ENCODE measurements around the gene EGR4. TPM values are rescaled to one million over a fixed set of nuclear protein-coding genes. Genes with fewer than 3 reads are reported as not detected.
"Not testable (repeated sequence)": the region's sequence is repeated elsewhere in the genome, so short reads cannot be mapped to it uniquely, and the experiment has no call there.

Gene EGR4
- total and polyA plus RNA-seq, 5 donors from 2014 or later = 0.69 TPM; not detected in 4

GRCh38 chr2:73267008-73267407 is 26.3 kb downstream of the EGR4 start:
- H3K36me3 ChIP-seq (ENCODE audit: control insufficient read depth, insufficient read depth, low read length) = peaks cover 12% of the 10 kb centered on the region
- no peaks in the 10 kb centered on the region for H3K9me3 ChIP-seq (ENCODE audit: control insufficient read depth in 2 of 2, low read length in 2 of 2)
- peaks cover 8 to 31% (median 13%) of the 10 kb centered on the region in 4 donors for H3K4me1 Mint-ChIP-seq
- no peak overlapping the region for H3K4me3 Mint-ChIP-seq
- no peaks in the 10 kb centered on the region for H3K9me3 Mint-ChIP-seq
- H3K4me3 ChIP-seq (ENCODE audit: low read depth, low read length) = no peak overlapping the region
- peaks cover 13% of the 10 kb centered on the region for H3K4me1 ChIP-seq (ENCODE audit: control insufficient read depth, insufficient read depth, low read length, poor library complexity, severe bottlenecking)
- peaks cover 3% of the 10 kb centered on the region for H3K36me3 Mint-ChIP-seq
- no peak overlapping the region for H3K27ac ChIP-seq (ENCODE audit: insufficient read depth, low read length, poor library complexity, severe bottlenecking)
- no peaks in the 10 kb centered on the region for H3K27me3 Mint-ChIP-seq
- no peak for ATAC-seq (ENCODE audit: low read depth in 2 of 2)
- H3K27ac Mint-ChIP-seq = no peak overlapping the region
- DNase-seq = no peak
- H3K27me3 ChIP-seq (ENCODE audit: control insufficient read depth, insufficient read depth, low read length) = no peaks in the 10 kb centered on the region

GRCh38 chr2:73266061-73266901 is 27.1 kb downstream of the EGR4 start:
- H3K4me3 Mint-ChIP-seq = no peak overlapping the region
- H3K36me3 Mint-ChIP-seq = peaks cover 7% of the 10 kb centered on the region
- H3K4me1 Mint-ChIP-seq = peaks cover 8 to 31% (median 13%) of the 10 kb centered on the region in 4 donors
- no peaks in the 10 kb centered on the region for H3K9me3 Mint-ChIP-seq
- Histone ChIP-seq H3K4me1 (ENCODE audit: control insufficient read depth, insufficient read depth, low read length, poor library complexity, severe bottlenecking) (peaks cover 13% of the 10 kb centered on the region), H3K9me3 (ENCODE audit: control insufficient read depth in 2 of 2, low read length in 2 of 2) (no peaks in the 10 kb centered on the region), H3K4me3 (ENCODE audit: low read depth, low read length) (no peak overlapping the region), H3K27me3 (ENCODE audit: control insufficient read depth, insufficient read depth, low read length) (no peaks in the 10 kb centered on the region), H3K36me3 (ENCODE audit: control insufficient read depth, insufficient read depth, low read length) (peaks cover 12% of the 10 kb centered on the region), H3K27ac (ENCODE audit: insufficient read depth, low read length, poor library complexity, severe bottlenecking) (no peak overlapping the region)
- ATAC-seq (ENCODE audit: low read depth in 2 of 2) (no peak), DNase-seq (no peak)
- no peaks in the 10 kb centered on the region for H3K27me3 Mint-ChIP-seq
- H3K27ac Mint-ChIP-seq = peak overlapping the region in 1 of 3 donors; percentile 56

GRCh38 chr2:73265298-73266060 is 27.9 kb downstream of the EGR4 start:
- H3K27me3 Mint-ChIP-seq = no peaks in the 10 kb centered on the region
- peaks cover 7% of the 10 kb centered on the region for H3K36me3 Mint-ChIP-seq
- peaks cover 8 to 27% (median 13%) of the 10 kb centered on the region in 4 donors for H3K4me1 Mint-ChIP-seq
- H3K27me3 ChIP-seq (ENCODE audit: control insufficient read depth, insufficient read depth, low read length) = no peaks in the 10 kb centered on the region
- H3K27ac Mint-ChIP-seq = peak overlapping the region in 1 of 3 donors; percentile 56
- DNase-seq (no peak), ATAC-seq (ENCODE audit: low read depth in 2 of 2) (no peak)
- no peak overlapping the region for H3K4me3 ChIP-seq (ENCODE audit: low read depth, low read length)
- peaks cover 12% of the 10 kb centered on the region for H3K36me3 ChIP-seq (ENCODE audit: control insufficient read depth, insufficient read depth, low read length)
- no peaks in the 10 kb centered on the region for H3K9me3 Mint-ChIP-seq
- no peak overlapping the region for H3K27ac ChIP-seq (ENCODE audit: insufficient read depth, low read length, poor library complexity, severe bottlenecking)
- no peaks in the 10 kb centered on the region for H3K9me3 ChIP-seq (ENCODE audit: control insufficient read depth in 2 of 2, low read length in 2 of 2)
- H3K4me1 ChIP-seq (ENCODE audit: control insufficient read depth, insufficient read depth, low read length, poor library complexity, severe bottlenecking) = peaks cover 13% of the 10 kb centered on the region
- H3K4me3 Mint-ChIP-seq = peak overlapping the region in 1 of 4 donors; percentile 34

GRCh38 chr2:73264783-73265182 is 28.6 kb downstream of the EGR4 start:
- H3K36me3 Mint-ChIP-seq = peaks cover 7% of the 10 kb centered on the region
- no peaks in the 10 kb centered on the region for H3K9me3 Mint-ChIP-seq
- Histone ChIP-seq H3K4me1 (ENCODE audit: control insufficient read depth, insufficient read depth, low read length, poor library complexity, severe bottlenecking) (peaks cover 11% of the 10 kb centered on the region), H3K27ac (ENCODE audit: insufficient read depth, low read length, poor library complexity, severe bottlenecking) (no peak overlapping the region), H3K27me3 (ENCODE audit: control insufficient read depth, insufficient read depth, low read length) (no peaks in the 10 kb centered on the region), H3K4me3 (ENCODE audit: low read depth, low read length) (no peak overlapping the region), H3K36me3 (ENCODE audit: control insufficient read depth, insufficient read depth, low read length) (peaks cover 13% of the 10 kb centered on the region), H3K9me3 (ENCODE audit: control insufficient read depth in 2 of 2, low read length in 2 of 2) (no peaks in the 10 kb centered on the region)
- no peaks in the 10 kb centered on the region for H3K27me3 Mint-ChIP-seq
- no peak overlapping the region for H3K27ac Mint-ChIP-seq
- H3K4me1 Mint-ChIP-seq = peaks cover 8 to 24% (median 10%) of the 10 kb centered on the region in 4 donors
- ATAC-seq (ENCODE audit: low read depth in 2 of 2) (no peak), DNase-seq (no peak)
- H3K4me3 Mint-ChIP-seq = no peak overlapping the region

DNA sequence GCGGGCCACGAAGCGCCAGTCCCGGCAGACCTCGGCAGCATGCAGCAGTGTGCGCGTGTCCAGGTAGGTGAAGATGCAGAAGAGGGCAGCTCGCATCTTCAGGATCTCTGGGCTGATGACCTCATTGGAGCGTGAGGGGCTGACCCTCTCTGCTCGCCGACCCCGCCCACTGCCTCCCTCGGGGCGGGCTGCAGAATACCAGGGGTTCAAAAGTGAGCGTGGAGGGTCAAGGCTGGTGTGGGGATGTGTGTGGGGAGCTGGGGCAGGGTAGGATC is 29.1 kb downstream of the EGR4 start:
- peaks cover 15% of the 10 kb centered on the region for H3K36me3 ChIP-seq (ENCODE audit: control insufficient read depth, insufficient read depth, low read length)
- H3K36me3 Mint-ChIP-seq = peaks cover 7% of the 10 kb centered on the region
- DNase-seq = no peak

DNA sequence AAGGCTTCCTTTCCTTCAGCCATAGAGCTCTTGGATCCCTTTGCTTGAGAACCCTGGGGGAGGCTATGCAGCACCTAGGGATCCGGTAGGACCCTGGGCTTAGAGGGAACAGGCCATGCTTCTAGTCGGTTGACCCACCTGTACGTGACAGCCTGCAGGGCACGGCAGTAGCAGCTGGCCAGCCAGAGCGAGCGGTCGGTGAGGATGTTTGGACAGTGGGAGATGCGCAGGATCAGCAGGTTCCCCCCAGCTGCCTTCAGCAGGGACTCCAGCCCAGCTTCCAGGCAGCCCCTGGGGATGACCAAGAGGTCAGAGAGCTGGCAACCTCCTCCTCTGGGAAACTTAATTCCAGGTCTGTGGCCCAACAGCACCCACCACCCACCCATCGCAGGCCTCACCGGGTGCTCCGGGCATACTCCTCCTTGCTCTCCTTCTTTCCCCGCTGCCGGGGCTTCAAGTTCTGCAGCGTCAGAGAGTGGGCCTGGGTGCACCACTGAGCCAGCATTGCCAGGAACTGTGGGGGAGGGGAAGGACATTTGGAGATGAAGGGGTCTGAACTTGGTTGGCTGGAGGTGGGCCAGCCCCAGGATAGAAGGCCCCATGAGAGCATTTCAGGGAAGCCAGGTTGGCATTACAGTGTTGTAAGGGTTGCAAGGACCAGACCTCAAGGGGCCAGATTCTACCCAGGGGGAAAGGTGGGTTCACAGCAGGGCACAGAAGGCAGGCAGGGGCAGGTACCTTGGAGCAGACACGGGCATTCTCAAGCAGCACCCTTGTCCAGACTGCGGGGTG is 29.6 kb downstream of the EGR4 start:
- H3K9me3 Mint-ChIP-seq = no peaks in the 10 kb centered on the region
- H3K36me3 Mint-ChIP-seq = peaks cover 7% of the 10 kb centered on the region

More for the DNA sequence above, 29.1 kb downstream of the EGR4 start:
- Mint-ChIP-seq H3K27ac (no peak overlapping the region), H3K4me1 (peaks cover 7 to 23% (median 8%) of the 10 kb centered on the region in 4 donors), H3K4me3 (no peak overlapping the region), H3K9me3 (no peaks in the 10 kb centered on the region), H3K27me3 (no peaks in the 10 kb centered on the region)
- ATAC-seq (ENCODE audit: low read depth in 2 of 2) = no peak
- Histone ChIP-seq H3K27me3 (ENCODE audit: control insufficient read depth, insufficient read depth, low read length) (no peaks in the 10 kb centered on the region), H3K4me1 (ENCODE audit: control insufficient read depth, insufficient read depth, low read length, poor library complexity, severe bottlenecking) (peaks cover 7% of the 10 kb centered on the region), H3K4me3 (ENCODE audit: low read depth, low read length) (no peak overlapping the region), H3K9me3 (ENCODE audit: control insufficient read depth in 2 of 2, low read length in 2 of 2) (no peaks in the 10 kb centered on the region), H3K27ac (ENCODE audit: insufficient read depth, low read length, poor library complexity, severe bottlenecking) (no peak overlapping the region)

DNA sequence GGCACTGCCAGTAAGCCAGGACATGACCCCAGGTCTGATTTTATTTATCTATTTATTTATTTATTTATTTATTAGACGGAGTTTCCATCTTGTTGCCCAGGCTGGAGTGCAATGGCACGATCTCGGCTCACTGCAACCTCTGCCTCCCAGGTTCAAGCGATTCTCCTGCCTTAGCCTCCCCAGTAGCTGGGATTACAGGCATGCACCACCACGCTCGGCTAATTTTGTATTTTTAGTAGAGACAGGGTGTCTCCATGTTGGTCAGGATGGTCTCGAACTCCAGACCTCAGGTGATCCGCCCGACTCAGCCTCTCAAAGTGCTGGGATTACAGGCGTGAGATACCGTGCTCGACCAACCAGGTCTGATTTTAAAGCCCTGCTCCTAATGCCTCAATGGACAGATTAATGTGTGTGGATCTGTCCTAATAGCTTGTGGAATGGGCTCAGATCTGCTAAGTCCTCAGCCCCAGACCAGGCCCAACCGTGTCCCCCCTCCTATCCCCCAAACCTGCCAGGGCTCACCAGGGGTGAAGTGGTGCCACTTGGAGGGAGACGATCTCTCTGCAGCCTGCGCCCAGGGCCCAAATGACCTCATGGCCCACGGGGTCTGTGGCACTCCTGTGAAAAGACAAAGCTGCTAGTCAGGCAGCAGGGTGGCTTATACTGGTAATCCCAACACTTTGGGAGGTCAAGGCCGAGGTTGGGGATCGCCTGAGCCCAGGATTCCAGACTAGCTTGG is 30.5 kb downstream of the EGR4 start:
- not testable (repeated sequence) for H3K27me3 Mint-ChIP-seq; DNase-seq; ATAC-seq (ENCODE audit: low read depth in 2 of 2); H3K36me3 Mint-ChIP-seq; H3K4me1 ChIP-seq (ENCODE audit: control insufficient read depth, insufficient read depth, low read length, poor library complexity, severe bottlenecking); H3K9me3 ChIP-seq (ENCODE audit: control insufficient read depth in 2 of 2, low read length in 2 of 2); H3K27ac ChIP-seq (ENCODE audit: insufficient read depth, low read length, poor library complexity, severe bottlenecking); H3K9me3 Mint-ChIP-seq; H3K4me3 Mint-ChIP-seq; H3K27ac Mint-ChIP-seq; H3K4me3 ChIP-seq (ENCODE audit: low read depth, low read length); H3K27me3 ChIP-seq (ENCODE audit: control insufficient read depth, insufficient read depth, low read length)
- peaks cover 15% of the 10 kb centered on the region for H3K36me3 ChIP-seq (ENCODE audit: control insufficient read depth, insufficient read depth, low read length)
- H3K4me1 Mint-ChIP-seq = peaks cover 3 to 16% (median 4%) of the 10 kb centered on the region in 4 donors

More for the DNA sequence above, 29.6 kb downstream of the EGR4 start:
- Histone ChIP-seq H3K27ac (ENCODE audit: insufficient read depth, low read length, poor library complexity, severe bottlenecking) (no peak overlapping the region), H3K9me3 (ENCODE audit: control insufficient read depth in 2 of 2, low read length in 2 of 2) (no peaks in the 10 kb centered on the region), H3K27me3 (ENCODE audit: control insufficient read depth, insufficient read depth, low read length) (no peaks in the 10 kb centered on the region), H3K4me3 (ENCODE audit: low read depth, low read length) (no peak overlapping the region), H3K36me3 (ENCODE audit: control insufficient read depth, insufficient read depth, low read length) (peaks cover 15% of the 10 kb centered on the region), H3K4me1 (ENCODE audit: control insufficient read depth, insufficient read depth, low read length, poor library complexity, severe bottlenecking) (peaks cover 4% of the 10 kb centered on the region)
- no peak for DNase-seq
- no peaks in the 10 kb centered on the region for H3K27me3 Mint-ChIP-seq
- peaks cover 7 to 23% (median 8%) of the 10 kb centered on the region in 4 donors for H3K4me1 Mint-ChIP-seq
- H3K4me3 Mint-ChIP-seq = no peak overlapping the region
- ATAC-seq (ENCODE audit: low read depth in 2 of 2) = no peak
- H3K27ac Mint-ChIP-seq = no peak overlapping the region
